HG03159 (cell line): ENCODE measurements around the gene BIN2.
"Not testable (repeated sequence)": the region's sequence is repeated elsewhere in the genome, so short reads cannot be mapped to it uniquely, and the experiment has no call there.

ENCODE experiments used
- ATAC-seq: cut with Tn5 transposase; IDR thresholded peaks from one replicate; pipeline ENCODE4 v1.9.1; 2021; ENCODE audit warnings: mild to moderate bottlenecking, moderate library complexity; ENCODE audit not compliant: unreplicated experiment

The BIN2 gene

DNA sequence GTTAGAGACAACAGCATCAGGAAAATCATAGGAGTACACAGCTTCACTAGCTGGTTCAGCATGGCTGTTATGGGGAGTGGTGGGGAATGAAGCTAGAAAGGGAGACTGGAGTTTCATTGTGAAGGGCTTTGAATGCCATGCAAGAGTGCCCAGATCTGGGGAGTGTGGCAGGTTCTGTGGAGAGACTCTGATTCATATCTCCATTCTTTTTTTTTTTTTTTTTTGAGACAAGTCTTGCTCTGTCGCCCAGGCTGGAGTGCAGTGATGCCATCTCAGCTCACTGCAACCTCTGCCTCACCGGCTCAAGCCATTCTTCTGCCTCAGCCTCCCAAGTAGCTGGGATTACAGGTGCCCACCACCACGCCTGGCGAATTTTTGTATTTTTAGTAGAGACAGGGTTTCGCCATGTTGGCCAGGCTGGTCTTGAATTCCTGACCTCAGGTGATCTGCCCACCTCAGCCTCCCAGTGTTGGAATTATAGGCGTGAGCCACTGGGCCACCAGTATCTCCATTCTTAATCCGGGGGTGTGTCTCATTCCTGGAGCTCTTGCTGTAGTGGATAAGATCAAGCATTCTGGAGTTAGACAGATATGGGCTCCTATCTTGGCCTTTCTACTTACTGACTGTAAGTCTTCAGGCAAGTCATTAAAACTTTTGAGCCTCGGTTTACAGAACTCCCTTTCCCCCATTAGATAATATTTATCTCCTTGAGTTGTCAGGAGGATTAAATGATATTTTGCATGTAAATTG lies 5.7 kb downstream of the BIN2 start:
- not testable (repeated sequence) for ATAC-seq

DNA sequence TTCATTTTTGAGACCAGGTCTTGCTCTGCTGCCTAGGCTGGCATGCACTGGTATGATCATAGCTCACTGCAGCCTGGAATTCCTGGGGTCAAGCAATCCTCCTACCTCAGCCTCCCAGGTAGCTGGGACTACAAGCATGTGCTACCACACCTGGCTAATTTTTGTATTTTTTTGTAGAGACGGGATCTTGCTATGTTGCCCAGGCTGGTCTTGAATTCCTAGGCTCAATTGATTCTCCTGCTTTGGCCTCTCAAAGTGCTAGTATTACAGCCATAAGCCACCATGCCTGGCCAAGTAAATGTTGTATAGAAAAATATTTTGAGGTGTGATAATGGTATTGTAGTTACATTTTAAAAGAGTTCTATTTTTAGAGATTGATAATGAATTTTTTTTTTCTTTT lies 12.6 kb downstream of the BIN2 start:
- ATAC-seq, result no peak

DNA sequence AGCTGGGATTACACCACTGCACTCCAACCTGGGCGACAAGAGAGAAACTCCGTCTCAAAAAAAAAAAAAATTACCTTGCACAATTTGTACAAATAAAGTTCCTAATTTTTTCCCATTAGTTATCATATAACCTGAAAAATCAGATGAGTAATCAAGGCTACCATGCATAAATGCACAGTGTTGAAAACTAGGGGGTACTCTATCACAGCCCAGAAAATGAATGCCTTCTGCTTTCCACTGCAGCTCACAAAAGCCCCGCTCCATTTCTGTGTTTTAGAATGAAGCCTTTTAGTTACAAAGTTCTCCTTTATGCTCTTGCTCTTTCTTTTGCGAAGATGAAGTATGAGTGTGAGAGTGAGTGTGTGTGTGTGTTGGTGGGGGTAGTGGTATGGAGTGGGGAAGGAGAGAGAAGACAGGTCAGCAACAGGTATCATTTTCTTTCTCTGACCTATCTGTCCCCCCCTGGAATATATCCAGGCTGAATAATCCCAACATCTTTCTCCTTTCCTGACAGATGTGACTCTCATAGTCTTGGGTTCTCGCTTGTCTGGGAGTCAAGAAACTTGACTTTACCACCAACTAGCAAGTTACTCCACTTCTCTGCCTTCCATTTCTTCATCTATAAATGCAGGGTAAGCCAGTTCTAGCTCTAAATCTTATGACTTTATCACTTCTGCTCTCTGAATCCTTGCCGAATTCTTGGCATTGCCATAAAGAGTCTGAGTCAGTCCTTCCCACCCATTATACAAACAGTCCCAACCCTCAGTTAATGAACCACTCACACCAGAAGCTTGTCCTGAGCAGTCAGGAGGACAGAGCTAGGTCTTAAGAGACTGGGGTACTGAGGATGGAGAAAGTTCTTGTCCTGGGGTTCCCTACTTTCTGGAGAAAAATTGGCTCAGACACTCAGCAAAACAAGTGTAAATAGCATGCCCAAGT lies 16.1 kb downstream of the BIN2 start:
- ATAC-seq, result no peak

DNA sequence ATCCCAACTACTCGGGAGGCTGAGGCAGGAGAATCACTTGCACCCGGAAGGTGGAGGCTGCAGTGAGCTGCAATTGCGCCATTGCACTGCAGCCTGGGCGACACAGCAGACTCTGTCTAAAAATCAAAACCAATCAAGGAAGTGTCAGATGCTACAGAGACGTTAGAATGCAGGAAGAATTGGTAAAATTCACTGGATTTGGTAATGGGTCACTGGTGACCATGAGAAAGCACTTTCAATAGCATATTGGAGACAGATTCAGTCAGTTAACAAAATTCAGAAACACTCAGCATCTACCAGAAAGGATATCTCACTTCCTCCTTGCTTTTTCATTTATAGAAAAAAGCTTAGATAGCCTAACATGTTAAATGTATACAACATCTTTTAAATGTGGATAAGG lies 17.5 kb downstream of the BIN2 start:
- no peak for ATAC-seq

DNA sequence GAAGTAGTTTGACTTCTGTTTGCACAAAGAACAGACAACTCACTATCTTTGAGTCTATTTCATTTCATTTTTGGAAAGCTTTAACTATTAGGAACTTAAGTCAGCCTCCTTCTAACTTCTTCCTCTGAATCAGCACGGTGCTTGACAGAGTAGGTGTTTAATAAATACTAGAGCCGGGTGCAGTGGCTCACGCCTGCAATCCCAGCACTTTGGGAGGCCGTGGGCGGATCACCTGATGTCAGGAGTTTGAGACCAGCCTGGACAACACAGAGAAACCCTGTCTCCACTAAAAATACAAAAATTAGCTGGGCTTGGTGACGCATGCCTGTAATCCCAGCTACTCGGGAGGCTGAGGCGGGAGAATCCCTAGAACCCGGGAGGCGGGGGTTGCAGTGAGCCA lies 23.2 kb downstream of the BIN2 start:
- not testable (repeated sequence) for ATAC-seq

DNA sequence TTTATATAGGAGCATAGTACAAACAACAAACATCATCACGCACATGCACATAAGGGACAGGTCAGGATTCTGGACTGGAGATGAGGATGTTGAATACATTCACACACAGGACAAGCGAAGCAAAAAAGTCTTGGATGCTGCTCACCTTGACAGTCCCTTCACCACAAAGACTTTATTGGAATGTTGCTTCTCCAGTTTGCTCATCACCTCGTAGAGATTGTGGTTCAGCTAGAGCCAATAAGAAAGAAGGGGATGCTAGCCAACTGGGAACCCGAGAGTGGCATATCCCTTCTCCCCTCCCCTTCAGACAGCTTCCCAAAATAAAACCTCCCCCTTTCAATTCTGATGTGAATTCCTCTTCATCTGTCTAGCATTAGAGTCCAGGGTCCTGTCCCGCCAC lies 28.3 kb downstream of the BIN2 start:
- no peak for ATAC-seq

DNA sequence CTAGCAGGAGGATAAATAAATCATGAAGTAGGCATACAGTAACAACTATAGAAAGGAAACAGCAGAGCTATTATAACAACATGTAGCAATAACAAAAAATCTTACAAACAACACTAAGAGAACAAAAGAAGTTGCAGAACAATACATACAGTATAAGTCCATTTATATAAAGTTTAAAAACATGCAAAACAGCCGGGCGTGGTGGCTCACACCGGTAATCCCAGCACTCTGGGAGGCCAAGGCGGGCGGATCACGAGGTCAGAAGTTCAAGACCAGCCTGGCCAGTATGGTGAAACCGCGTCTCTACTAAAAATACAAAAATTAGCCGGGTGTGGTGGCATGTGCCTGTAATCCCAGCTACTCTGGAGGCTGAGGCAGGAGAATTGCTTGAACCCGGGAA lies 29.9 kb downstream of the BIN2 start:
- not testable (repeated sequence) for ATAC-seq

DNA sequence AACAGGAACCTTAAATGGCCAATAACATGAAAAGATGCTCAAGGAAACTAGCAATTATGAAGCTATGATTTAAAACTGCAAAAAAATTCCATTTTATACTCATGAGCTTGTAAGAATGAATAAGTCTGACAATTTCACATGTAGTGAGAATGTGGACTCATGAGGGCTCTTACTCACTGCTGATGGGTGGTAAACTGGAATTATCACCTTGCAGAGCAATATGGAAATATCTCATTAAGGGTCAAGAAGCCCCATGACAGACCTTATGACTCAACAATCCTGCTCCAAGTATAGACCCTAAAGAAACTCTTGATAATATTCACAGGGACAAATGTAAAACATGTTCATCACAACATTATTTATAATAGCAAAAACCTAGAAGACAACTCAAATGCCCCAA lies 30.3 kb downstream of the BIN2 start:
- ATAC-seq, result no peak

DNA sequence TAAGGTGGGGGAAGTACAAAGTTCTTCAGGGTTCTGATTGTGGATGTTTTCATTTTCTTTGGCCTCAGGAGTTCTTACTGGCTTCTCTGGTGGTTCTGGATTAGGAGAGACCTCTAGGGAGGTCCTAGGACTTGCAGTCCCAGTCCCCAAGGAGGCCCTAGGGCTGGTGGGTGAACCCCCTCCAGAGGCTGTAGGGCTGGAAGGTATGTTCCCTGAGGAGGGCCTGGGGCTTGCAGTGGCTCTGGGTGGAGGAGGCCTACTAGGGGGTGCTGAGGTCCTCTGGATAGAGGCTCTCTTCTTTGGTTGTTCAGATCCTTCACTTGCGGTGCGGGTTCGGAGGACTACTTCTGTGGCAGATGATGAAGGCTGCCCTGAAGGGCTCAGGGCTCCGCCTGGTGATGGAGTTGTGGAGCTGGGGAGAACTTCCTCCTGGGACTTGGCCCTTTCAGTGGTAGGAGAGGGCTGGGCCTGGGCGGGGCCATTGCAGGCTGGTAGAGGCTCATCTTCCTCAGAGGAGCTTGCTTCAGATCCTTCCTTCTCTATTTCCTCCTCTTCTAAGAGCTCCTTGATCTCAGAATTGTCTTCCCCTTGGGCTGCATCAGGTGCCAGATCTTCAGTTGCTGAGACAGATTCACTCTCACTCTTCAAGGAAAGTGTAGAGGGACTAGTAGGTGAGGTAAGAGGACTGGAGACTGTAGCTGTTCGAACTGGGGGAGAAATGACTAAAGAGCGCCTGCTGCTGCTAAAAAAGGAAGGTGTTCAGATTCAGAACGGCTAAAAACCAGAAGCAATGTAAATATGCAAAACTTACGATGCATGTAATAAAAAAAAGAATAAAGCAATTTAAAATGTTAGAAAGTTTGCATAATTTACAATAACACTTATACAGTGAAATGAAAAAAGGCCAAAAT lies 32.1 kb downstream of the BIN2 start:
- ATAC-seq, result not testable (repeated sequence)

DNA sequence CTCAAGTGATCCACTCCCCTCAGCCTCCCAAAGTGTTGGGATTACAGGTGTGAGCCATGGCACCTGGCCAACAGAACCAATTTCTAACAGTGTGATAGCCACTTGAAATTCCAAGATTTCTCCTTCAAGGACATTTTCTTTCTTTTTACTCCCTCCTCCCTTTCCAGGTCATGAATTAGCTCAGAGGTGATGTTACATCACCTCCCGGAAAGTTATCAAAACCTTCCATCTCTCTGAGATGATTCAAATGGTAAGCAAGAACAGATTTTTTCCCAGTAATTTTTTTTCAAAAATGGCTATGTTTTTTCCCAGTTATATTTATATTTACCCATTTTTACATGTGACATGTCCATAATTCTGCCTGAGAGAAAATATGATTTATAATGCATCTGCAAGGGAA lies 38.1 kb downstream of the BIN2 start:
- ATAC-seq, result no peak

DNA sequence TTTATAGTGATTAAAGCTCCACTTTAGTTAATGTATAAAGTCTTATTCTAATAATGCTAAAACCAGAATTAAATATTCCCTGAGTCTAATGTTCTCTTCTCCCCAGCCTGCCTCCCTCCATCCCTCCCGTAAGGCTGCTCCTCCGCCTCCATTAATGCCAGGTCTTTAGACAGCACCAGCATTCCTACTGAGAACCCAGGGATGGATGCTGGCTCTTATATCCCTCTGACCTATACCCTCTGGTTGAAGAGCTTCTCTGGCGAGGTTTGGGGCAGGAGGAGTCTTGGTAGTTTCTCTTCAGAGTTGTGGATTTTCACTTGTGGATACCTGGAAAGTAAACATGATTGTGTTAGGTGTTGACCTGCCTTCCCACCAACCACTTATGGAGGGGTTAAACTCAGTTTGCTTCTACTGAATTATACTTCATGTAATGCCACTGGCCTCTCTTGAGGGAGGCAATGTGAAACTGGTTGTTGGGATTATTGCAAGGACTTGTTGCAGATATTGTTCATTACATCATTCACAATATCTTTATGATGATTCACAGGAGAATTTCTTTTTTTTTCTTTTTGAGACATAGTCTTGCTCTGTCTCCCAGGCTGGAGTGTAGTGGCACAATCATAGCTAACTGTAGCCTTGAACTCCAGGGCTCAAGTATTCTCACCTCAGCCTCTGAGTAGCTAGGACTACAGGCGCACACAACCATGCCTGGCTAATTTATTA lies 42.6 kb downstream of the BIN2 start:
- ATAC-seq, result no peak

DNA sequence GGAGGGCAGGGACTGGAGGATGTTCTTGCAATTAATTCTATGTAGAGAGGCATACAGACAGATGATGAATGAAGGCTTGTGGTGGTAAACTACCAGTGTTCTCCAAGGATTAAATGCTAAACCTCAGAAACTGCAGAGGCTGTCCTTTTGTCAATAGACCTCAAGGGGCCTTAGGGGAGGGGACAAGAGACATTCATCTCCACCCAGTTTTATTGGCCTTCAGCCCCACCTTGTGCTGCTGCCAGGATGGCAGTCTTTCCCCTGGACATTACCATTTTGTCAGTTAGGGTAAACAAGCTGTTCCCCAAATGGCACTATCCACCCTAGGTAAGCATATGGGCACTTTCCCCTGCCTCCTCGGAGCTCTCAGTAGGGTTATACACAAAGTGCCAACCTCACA lies 48.9 kb downstream of the BIN2 start:
- no peak for ATAC-seq

DNA sequence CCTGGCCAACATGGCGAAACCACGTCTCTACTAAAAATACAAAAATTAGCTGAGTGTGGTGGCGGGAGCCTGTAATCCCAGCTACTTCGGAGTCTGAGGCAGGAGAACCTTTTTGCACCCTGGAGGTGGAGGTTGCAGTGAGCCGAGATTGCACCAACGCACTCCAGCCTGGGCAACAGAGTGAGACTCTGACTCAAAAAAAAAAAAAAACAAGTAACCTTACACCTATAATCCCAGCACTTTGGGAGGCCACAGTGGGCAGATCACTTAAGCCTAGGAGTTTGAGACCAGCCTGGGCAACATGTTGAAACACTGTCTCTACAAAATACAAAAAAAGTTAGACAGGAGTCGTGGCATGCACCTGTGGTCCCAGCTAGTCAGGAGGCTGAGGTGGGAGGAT lies 51.2 kb downstream of the BIN2 start:
- not testable (repeated sequence) for ATAC-seq

DNA sequence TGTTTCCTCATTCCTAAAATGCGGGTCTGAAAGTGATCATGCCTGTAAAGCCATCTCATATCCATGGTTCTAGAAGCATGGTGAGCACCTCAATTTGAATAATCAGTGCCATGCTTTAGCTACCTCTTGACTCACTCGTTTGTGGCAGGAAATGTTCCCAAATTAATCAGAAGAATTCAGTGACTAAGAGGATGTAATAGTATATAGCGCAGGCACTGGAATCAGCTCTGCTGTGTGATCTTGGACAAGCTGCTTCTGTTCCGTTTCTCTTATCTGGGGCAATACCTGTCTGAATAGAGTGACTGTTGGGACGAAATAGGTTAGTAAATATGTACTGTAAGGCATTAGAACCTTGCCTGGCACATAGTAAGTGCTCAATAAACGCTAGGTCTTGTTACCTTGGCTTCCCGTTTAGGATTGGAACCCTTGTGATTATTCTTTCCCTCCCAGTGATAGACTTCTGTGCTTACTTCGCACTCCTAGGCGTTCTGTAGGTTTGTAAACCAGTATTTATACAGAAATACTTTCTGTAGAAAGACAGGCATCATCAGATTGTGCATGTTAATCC lies 52.9 kb downstream of the BIN2 start:
- ATAC-seq, result no peak

DNA sequence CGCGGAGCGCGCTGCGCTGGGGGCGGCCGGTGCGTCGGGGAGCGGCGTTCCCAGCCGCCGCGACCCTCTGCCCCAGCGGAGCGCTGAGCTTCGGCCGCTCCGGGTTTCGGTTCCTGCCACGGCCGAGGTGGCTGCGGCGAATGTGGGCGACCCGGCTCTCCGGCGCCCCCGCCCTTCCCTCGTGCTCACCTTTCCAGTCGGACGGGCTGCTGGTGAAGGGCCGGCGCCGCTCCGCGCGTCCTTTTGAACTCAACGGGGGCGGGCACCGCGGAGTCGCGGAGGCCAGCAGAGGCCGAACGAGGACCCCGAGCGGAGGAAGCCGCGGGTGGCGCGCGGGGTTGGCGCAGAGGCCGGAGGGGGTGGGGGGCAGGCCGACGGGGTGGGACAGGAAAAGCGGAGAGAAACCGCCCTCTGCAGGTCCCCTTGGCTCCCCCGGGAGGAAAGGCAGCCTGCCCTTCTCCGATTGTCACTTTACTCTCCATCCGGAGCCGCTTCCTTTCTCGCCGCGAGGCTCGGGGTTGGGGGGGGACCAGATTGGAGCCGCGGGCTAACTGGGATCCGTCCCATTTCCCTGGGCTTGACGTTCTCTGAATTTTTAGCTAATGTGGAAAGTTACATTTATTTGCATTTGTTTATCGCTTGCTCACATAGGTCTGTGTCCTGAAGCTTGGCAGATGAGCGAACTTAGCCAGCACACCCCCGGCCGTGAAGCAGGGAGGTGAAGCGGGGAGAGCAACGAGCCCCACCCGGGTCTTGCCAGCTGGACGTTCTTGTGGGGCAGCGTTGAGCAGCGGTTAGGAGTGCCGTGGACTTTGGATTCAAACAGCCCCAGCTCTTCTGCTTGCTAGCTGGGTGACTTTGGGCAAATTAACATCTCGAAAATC lies 53.7 kb downstream of the BIN2 start, which contains the start of gene SMAGP:
Gene SMAGP (minus strand): TSS at position 349 of the 884 bp plus-strand sequence. CDS start 1,137 bp downstream, outside the sequence.
- ATAC-seq, result peak; percentile 65

DNA sequence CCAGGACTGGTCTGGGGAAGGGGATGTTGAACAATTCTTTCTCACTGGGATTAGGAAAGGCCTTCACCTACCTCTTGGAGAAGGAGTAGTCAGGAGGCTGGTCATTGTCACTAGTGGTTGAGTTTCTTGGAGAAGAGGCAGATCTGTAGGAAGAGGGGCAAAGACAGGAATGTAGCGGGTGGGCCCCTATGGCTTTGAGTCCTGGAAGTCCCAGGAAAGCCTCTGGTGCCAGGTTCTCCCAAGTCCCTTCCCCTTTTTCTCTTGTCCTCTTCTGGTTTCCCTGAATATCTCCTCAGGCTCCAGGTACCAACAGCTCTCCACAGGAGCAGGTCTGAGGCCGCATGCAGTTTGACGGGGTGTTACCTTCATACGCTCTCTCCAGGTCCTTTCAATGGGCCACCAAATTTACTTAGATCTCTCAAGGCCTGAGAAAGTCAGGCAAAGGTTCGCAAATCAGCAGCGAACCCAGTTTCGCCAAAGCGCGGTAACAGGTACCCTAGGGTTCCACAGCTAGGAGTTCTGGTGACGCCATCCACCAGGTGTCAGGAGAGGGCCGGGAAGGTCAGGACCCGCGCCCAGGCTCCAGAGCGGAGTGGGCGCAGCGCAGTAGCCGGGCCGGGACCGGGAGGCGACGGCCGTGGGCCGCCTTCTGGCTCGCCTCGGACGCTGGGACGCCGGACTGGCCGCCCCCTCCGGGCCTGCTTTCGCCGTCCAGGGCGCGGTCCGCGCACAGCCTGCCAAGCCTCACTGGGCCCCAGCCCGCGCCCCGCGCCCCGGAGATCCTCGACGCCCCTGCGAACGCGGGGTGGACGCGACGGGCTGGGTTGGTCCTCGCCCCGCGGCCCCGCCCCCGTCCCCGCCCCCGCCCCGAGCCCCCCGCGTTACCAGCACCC lies 54.6 kb downstream of the BIN2 start:
- peak; percentile 28 for ATAC-seq

DNA sequence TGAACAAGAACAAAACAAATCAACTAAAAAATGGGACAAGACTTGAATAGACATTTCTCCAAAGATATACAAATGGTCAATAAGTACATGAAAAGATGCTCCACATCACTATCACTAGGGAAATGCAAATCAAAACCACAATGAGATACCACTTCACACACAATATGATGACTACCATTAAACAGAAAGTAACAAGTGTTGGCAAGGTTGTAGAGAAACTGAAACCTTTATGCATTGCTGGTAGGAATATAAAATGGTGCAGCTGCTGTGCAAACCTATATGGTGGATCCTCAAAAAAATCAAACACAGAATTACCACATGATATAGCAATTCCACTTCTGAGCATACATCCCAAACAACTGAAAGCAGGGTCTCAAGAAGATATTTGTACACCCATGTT lies 59.0 kb downstream of the BIN2 start:
- no peak for ATAC-seq

DNA sequence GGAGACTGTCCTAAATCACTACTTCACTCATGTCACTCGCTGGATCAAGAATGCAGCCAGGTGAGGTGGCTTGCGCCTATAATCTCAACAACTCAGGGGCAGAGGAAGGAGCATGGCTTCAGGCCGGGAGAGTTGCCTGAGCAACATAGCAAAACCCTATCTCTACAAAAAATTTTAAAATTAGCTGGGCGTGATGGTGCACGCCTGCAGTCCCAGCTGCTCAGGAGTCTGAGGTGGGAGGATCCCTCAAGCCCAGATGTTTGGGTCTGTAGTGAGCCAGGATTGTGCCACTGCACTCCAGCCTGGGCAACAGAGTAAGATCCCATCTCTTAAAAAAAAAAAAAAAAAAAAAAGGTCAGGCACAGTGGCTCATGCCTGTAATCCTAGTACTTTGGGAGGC lies 59.7 kb downstream of the BIN2 start:
- ATAC-seq, result no peak
